IPS-18a (cell line): ENCODE data around the gene NXPE2.

ENCODE experiments used
- H3K27ac ChIP-seq: one replicate; pipeline ENCODE4 v1.5.1; 2013; ENCODE audit warnings: low read length
- H3K27me3 ChIP-seq: one replicate; pipeline ENCODE4 v1.6.1; 2013; ENCODE audit warnings: mild to moderate bottlenecking, low read length; ENCODE audit not compliant: control insufficient read depth, insufficient read depth
- H3K36me3 ChIP-seq: one replicate; pipeline ENCODE4 v1.6.1; 2013; ENCODE audit warnings: low read depth, low read length; ENCODE audit not compliant: control insufficient read depth
- H3K4me1 ChIP-seq: one replicate; pipeline ENCODE4 v1.6.1; 2013; ENCODE audit warnings: low read depth, low read length; ENCODE audit not compliant: control insufficient read depth
- H3K4me3 ChIP-seq: one replicate; pipeline ENCODE4 v1.5.1; 2013; ENCODE audit warnings: low read length
- H3K9ac ChIP-seq: one replicate; pipeline ENCODE4 v1.6.1; 2013; ENCODE audit warnings: mild to moderate bottlenecking, low read length, moderate library complexity
- H3K9me3 ChIP-seq: one replicate; pipeline ENCODE4 v1.6.1; 2013; ENCODE audit warnings: low read depth, low read length; ENCODE audit not compliant: control insufficient read depth

Gene NXPE2

GRCh38 chr11:114684636-114685035 lies 6.3 kb downstream of the NXPE2 start:
- peaks cover 27% of the 10 kb centered on the region for H3K9me3 ChIP-seq
- H3K27me3 ChIP-seq, result no peaks in the 10 kb centered on the region
- no peak overlapping the region for H3K4me3 ChIP-seq
- H3K4me1 ChIP-seq, result no peaks in the 10 kb centered on the region
- H3K9ac ChIP-seq, result no peak overlapping the region
- no peak overlapping the region for H3K27ac ChIP-seq
- no peaks in the 10 kb centered on the region for H3K36me3 ChIP-seq

GRCh38 chr11:114685097-114685496 lies 6.8 kb downstream of the NXPE2 start:
- Histone ChIP-seq H3K27me3 (no peaks in the 10 kb centered on the region), H3K27ac (no peak overlapping the region), H3K9ac (no peak overlapping the region), H3K4me1 (no peaks in the 10 kb centered on the region), H3K36me3 (no peaks in the 10 kb centered on the region), H3K4me3 (no peak overlapping the region), H3K9me3 (peaks cover 27% of the 10 kb centered on the region)

GRCh38 chr11:114705280-114706024 lies 27.1 kb downstream of the NXPE2 start:
- Histone ChIP-seq H3K9me3 (no peaks in the 10 kb centered on the region), H3K27ac (no peak overlapping the region), H3K4me1 (no peaks in the 10 kb centered on the region), H3K9ac (no peak overlapping the region), H3K4me3 (no peak overlapping the region), H3K36me3 (no peaks in the 10 kb centered on the region), H3K27me3 (no peaks in the 10 kb centered on the region)

GRCh38 chr11:114709960-114710359 lies 31.6 kb downstream of the NXPE2 start:
- Histone ChIP-seq H3K4me1 (no peaks in the 10 kb centered on the region), H3K27ac (no peak overlapping the region), H3K36me3 (no peaks in the 10 kb centered on the region), H3K9ac (no peak overlapping the region), H3K9me3 (no peaks in the 10 kb centered on the region), H3K4me3 (no peak overlapping the region), H3K27me3 (no peaks in the 10 kb centered on the region)

- H3K9me3 ChIP-seq, result no peaks in the 10 kb centered on the region
- no peaks in the 10 kb centered on the region for H3K36me3 ChIP-seq
- no peaks in the 10 kb centered on the region for H3K27me3 ChIP-seq
- no peak overlapping the region for H3K27ac ChIP-seq
- no peak overlapping the region for H3K9ac ChIP-seq
- no peaks in the 10 kb centered on the region for H3K4me1 ChIP-seq
- H3K4me3 ChIP-seq, result no peak overlapping the region
Observed at GRCh38 chr11:114713756-114714155, 35.4 kb downstream of the NXPE2 start.

GRCh38 chr11:114719562-114719961 lies 41.2 kb downstream of the NXPE2 start:
- H3K4me1 ChIP-seq, result no peaks in the 10 kb centered on the region
- no peak overlapping the region for H3K9ac ChIP-seq
- no peaks in the 10 kb centered on the region for H3K9me3 ChIP-seq

GRCh38 chr11:114724916-114725524 lies 46.7 kb downstream of the NXPE2 start:
- Histone ChIP-seq H3K36me3 (no peaks in the 10 kb centered on the region), H3K4me3 (no peak overlapping the region), H3K27me3 (no peaks in the 10 kb centered on the region), H3K9me3 (no peaks in the 10 kb centered on the region), H3K4me1 (no peaks in the 10 kb centered on the region), H3K9ac (no peak overlapping the region), H3K27ac (no peak overlapping the region)

More at GRCh38 chr11:114719562-114719961, 41.2 kb downstream of the NXPE2 start:
- no peaks in the 10 kb centered on the region for H3K27me3 ChIP-seq
- no peak overlapping the region for H3K27ac ChIP-seq
- H3K36me3 ChIP-seq, result no peaks in the 10 kb centered on the region
- H3K4me3 ChIP-seq, result no peak overlapping the region

- Histone ChIP-seq H3K4me3 (no peak overlapping the region), H3K27me3 (no peaks in the 10 kb centered on the region), H3K27ac (no peak overlapping the region), H3K36me3 (no peaks in the 10 kb centered on the region), H3K9me3 (no peaks in the 10 kb centered on the region), H3K9ac (no peak overlapping the region), H3K4me1 (no peaks in the 10 kb centered on the region)
Observed at GRCh38 chr11:114725623-114726022, 47.3 kb downstream of the NXPE2 start.

GRCh38 chr11:114736806-114737205 lies 58.5 kb downstream of the NXPE2 start:
- Histone ChIP-seq H3K27me3 (no peaks in the 10 kb centered on the region), H3K9ac (no peak overlapping the region), H3K27ac (no peak overlapping the region), H3K36me3 (no peaks in the 10 kb centered on the region), H3K4me3 (no peak overlapping the region), H3K9me3 (no peaks in the 10 kb centered on the region), H3K4me1 (no peaks in the 10 kb centered on the region)

GRCh38 chr11:114738954-114739353 lies 60.6 kb downstream of the NXPE2 start:
- Histone ChIP-seq H3K4me3 (no peak overlapping the region), H3K27ac (no peak overlapping the region), H3K4me1 (no peaks in the 10 kb centered on the region), H3K27me3 (no peaks in the 10 kb centered on the region), H3K9ac (no peak overlapping the region), H3K9me3 (no peaks in the 10 kb centered on the region), H3K36me3 (no peaks in the 10 kb centered on the region)

GRCh38 chr11:114745150-114745671 lies 66.9 kb downstream of the NXPE2 start:
- H3K36me3 ChIP-seq, result no peaks in the 10 kb centered on the region
- H3K9me3 ChIP-seq, result peaks cover 3% of the 10 kb centered on the region

GRCh38 chr11:114746013-114746412 lies 67.7 kb downstream of the NXPE2 start:
- H3K4me3 ChIP-seq, result no peak overlapping the region

More at GRCh38 chr11:114745150-114745671, 66.9 kb downstream of the NXPE2 start:
- Histone ChIP-seq H3K27ac (no peak overlapping the region), H3K4me1 (no peaks in the 10 kb centered on the region), H3K9ac (no peak overlapping the region), H3K4me3 (no peak overlapping the region), H3K27me3 (no peaks in the 10 kb centered on the region)

More at GRCh38 chr11:114746013-114746412, 67.7 kb downstream of the NXPE2 start:
- H3K9ac ChIP-seq, result no peak overlapping the region
- H3K9me3 ChIP-seq, result peaks cover 3% of the 10 kb centered on the region
- no peaks in the 10 kb centered on the region for H3K4me1 ChIP-seq
- H3K27ac ChIP-seq, result no peak overlapping the region
- H3K27me3 ChIP-seq, result no peaks in the 10 kb centered on the region
- no peaks in the 10 kb centered on the region for H3K36me3 ChIP-seq
